GM19467 (cell line): ENCODE results near the gene CDC42BPB.

Source experiments
- ATAC-seq: cut with Tn5 transposase; IDR thresholded peaks from one replicate; pipeline ENCODE4 v1.9.1; 2021; ENCODE audit warnings: mild to moderate bottlenecking, moderate library complexity; ENCODE audit not compliant: unreplicated experiment

The CDC42BPB gene, protein sequence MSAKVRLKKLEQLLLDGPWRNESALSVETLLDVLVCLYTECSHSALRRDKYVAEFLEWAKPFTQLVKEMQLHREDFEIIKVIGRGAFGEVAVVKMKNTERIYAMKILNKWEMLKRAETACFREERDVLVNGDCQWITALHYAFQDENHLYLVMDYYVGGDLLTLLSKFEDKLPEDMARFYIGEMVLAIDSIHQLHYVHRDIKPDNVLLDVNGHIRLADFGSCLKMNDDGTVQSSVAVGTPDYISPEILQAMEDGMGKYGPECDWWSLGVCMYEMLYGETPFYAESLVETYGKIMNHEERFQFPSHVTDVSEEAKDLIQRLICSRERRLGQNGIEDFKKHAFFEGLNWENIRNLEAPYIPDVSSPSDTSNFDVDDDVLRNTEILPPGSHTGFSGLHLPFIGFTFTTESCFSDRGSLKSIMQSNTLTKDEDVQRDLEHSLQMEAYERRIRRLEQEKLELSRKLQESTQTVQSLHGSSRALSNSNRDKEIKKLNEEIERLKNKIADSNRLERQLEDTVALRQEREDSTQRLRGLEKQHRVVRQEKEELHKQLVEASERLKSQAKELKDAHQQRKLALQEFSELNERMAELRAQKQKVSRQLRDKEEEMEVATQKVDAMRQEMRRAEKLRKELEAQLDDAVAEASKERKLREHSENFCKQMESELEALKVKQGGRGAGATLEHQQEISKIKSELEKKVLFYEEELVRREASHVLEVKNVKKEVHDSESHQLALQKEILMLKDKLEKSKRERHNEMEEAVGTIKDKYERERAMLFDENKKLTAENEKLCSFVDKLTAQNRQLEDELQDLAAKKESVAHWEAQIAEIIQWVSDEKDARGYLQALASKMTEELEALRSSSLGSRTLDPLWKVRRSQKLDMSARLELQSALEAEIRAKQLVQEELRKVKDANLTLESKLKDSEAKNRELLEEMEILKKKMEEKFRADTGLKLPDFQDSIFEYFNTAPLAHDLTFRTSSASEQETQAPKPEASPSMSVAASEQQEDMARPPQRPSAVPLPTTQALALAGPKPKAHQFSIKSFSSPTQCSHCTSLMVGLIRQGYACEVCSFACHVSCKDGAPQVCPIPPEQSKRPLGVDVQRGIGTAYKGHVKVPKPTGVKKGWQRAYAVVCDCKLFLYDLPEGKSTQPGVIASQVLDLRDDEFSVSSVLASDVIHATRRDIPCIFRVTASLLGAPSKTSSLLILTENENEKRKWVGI (N-terminal part only)

DNA sequence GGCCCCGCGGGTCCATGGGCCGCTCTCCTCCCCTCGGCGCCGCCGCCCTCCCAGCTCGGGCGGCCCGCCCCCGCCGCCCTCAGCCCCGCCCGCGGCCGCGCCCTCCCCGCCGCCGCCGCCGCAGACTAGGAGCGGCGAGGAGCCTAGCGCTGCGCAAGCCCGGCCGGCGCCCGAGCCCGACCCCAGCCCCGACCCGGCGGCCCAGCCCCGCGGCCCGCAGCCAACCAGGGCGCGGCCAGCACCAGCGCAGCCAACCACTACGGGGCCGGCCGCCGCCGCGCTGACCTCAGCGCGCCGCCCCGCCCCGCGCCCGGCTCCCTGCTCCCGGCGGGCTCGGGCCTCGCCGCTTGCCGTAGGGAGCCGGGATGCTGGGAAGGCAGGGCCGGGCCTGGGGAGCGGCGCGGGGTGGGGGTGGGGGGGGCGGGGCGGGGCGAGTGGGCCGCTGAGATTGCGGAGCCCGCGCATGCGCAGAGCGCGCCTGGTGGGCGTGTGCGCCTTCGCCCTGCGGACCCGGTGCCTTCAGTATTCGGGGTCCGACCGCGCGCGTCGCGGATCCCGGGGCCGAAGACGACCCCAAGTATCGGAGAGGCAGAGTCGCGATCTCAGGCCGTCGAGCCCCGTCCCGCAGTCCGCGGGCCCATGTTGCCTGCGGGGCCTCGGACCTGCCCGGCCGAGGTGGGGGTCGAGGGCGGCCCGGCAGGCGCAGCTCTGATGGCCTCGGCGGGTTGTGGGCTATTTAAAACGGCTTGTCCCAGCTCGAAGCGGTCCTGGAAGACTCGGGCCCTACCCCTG is at the start of gene CDC42BPB:
Gene CDC42BPB, minus strand, starts transcription at position 178 of the 792 bp plus-strand sequence. CDS start 376 bp downstream, outside the sequence.
- peak; percentile 76 for ATAC-seq

DNA sequence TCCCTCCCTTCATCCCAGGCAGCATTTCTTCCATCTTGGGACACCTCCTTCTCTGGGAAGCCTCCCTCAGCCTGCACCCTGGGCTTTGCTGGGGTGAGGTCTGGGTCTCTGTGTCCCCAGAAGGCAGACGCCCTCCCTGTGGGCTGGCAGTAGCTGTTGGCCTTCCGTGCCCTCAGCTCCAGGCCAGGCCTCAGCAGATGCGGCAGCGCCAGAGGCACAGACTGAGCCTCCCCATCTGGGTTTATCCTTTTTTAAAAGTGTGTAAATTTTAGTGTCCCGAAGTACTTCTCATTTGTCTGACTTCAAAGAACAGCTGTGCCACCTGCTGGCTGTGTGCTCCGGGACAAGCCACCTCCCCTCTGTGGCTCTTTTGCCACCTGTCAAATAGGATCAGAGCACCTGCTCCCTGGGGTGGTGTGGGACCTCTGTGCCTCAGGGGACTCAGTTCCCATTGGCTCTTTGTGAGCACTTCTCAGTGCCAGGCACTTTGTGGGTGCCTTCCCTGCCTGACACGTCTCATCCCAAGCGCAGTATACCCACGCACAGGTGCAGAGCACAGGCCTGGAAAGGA is 48.3 kb upstream of the CDC42BPB start:
- no peak for ATAC-seq

DNA sequence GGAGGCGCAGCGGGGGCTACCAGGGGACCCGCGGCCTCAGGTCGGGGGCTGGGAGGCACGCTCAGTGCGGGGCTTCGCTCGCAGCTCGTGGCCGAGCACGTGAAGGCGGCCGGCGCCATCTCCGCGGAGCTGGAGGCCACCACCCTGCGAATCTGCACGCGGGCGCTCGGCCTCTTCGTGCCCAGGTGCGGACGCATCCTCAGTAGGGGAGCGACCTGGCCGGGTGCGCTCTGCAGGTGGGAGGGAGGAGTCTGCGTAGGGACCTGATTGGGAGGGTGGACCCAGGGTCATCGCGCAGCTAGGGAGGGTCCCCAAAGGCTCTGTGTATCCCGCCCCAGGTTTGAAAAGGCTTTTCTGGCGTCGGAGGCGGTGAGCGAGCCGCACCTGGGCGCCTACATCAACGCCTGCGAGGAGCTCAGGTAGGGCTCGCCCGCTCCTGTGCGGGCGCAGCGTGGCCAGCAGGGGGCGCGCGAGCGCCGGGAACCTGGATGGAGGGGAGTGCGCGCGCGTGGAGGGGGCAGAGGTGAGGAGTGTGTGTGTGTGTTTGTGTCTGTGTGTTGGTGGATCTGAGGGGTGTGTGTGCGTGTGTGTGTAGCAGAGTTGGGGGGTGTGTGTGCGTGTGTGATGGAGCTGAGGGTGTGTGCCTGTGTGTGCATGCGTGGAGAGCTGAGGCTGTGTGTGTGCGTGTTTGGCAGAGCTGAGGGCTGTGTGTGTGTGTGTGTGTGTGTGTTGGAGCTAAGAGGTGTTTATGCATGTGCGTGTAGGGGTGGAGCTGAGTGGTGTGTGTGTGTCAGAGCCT is 47.5 kb upstream of the CDC42BPB start:
- ATAC-seq: no peak

DNA sequence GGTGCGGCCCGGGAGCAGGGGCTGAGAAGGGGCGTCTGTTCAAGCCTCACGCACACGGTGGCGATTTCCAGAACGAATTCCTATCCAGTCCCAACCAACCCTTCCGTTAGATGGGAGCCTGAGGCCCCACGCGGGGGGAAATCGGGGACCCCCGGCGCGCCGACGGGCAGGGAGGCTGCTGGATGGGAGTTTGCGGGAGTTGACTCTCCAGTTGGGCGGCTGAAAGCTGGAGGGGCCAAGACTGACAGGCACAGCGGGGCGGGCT is 47.0 kb upstream of the CDC42BPB start:
- ATAC-seq: no peak

DNA sequence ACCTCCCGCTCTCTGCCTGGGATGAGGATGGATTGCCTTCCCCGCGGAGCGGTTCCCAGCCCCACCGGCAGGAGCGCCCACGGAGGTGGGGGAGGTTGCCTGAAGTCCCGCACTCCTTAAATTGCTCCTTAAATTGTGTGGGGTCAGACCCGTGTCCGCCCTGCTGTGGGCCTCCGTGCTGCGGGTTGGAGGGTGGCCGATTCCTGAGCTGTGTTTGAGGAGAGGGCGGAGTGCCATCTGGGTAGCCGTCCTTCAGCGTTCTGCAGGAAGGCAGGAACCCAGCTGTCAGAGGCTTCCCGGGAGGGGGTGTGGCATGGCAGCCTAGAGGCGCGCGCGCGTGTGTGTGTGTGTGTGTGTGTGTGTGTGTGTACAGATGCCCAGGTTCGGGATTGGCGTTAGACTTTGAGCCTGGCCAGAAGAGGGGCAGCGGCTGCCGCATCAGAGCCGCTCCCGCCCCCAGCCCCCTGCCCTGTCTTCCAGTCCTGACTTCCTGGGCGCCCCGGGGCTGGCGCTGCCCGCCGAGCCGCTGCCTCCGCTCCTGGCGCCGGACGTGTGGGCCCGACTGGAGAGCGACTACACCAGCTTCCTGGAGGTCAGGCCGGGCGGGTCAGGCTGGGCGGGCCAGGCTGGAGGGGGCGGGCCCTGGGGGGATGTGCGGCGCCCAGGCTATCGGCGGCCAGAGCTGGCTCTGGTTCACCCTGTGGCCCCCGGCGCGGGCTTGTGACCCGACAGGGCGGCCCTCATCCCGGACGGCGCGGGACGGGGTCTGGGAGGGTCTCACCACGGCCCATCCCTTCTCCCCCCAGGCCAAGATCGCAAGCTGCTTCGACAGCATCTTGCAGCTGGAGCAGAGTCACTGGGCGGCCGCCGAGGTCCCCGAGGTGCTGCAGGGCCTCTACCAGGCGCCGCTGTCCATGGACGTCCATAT is 46.4 kb upstream of the CDC42BPB start:
- no peak for ATAC-seq

DNA sequence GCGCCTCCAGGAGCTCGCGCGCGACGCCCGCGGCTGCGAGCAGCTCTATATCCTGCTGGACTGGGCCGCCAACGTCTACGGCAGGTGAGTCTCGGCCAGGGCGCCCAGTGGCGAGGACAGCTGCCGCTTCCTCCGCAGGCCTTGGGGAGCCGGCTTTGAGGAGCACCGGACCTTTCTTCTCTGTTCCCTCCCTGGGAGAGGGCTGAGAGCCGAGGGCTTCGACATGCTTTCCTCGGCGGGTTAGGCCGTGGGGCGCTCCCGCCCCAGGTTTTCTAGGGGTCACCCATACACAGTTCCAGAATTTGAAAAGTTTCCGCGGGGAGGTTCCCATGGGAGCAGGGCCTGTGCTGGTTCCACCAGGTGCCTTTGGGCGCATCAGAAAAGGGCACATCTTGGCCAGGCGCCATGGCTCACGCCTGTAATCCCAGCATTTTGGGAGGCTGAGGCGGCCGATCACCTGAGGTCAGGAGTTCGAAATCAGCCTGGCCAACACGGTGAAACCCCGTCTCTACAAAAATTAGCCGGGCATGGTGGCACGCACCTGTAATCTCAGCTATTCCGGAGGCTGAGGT is 45.4 kb upstream of the CDC42BPB start:
- ATAC-seq: no peak

GRCh38 chr14:103101963-103102688 is 44.8 kb upstream of the CDC42BPB start:
- no peak for ATAC-seq

DNA sequence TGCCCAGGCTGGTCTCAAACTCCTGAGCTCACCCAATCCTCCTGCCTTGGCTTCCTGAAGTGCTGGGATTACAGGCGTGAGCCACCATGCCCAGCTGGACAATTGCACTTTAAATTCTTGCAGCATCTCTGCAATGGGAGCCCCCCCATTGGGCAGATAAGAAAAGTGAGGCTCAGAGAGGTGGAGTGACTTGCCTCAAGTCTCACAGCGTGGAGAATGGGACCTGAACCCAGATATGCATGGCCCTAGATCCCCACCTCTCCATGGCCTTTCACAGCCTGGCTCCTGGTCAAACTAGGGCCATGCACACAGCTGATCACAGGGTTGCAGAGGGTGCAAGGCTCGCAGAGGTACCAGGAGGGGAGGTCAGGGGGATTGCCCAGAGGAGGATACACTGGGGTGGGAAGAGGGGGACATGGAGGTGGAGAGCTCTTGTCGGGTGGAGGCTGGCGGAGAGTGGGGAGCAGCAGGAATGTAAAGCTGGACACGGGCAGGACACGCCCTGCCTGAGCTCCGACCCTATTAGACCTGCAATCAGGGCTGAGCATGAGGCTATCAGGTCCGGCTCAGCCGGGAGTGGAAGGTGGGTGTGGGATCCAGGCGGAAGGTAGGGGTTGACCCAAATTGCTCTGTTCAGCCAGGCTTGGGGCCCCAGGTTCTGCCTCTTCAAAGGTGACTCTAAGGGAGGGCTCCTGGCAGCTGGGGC is 44.1 kb upstream of the CDC42BPB start:
- no peak for ATAC-seq

DNA sequence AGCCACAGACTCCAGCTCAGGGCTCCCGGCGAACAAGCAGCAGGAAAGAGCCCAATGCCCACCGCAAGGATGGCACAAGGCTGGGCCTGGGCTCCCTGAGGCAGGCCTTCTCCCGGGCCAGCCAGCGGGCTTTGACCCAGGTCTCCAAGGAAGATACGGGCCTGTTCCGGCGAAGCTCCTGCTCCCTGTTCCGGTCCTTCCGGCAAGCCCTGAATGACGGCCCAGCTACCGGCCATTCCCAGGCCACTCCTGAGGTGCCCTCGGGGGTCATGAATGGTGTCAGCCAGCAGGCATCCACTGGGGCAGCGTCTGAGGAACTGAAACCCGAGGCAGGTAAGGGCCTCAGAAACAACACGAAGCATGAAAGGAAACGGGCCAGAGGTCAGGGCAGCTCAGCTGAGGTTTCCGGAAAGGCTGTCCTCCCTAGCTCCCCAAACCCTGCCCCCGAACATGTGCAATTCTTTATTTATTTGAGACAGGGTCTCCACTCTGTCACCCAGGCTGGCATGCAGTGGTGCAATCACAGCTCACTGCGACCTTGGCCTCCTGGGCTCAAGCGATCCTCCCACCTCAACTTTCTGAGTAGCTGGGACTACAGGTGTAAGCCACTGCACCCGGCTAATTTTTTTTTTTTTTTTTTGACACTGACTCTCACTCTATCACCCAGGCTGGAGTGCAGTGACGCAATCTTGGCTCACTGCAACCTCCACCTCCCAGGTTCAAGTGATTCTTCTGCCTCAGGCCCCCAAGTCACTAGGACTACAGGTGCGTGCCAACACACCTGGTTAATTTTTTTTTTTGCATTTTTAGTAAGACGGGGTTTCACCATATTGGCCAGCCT is 43.2 kb upstream of the CDC42BPB start:
- no peak for ATAC-seq

GRCh38 chr14:103099733-103100280 is 42.5 kb upstream of the CDC42BPB start:
- no peak for ATAC-seq

GRCh38 chr14:103099081-103099732 is 41.9 kb upstream of the CDC42BPB start:
- no peak for ATAC-seq

- no peak for ATAC-seq
Observed at GRCh38 chr14:103097994-103098957, 40.9 kb upstream of the CDC42BPB start.

GRCh38 chr14:103097244-103097993 is 40.1 kb upstream of the CDC42BPB start:
- no peak for ATAC-seq
